ENCODE data around the gene FAM217B. TPM values are rescaled to one million over a fixed set of nuclear protein-coding genes. Genes with fewer than 3 reads are reported as not detected.

The FAM217B gene
- total and polyA plus RNA-seq, 7 donors, result 1.9 to 29.2 (median 6.5) TPM

DNA sequence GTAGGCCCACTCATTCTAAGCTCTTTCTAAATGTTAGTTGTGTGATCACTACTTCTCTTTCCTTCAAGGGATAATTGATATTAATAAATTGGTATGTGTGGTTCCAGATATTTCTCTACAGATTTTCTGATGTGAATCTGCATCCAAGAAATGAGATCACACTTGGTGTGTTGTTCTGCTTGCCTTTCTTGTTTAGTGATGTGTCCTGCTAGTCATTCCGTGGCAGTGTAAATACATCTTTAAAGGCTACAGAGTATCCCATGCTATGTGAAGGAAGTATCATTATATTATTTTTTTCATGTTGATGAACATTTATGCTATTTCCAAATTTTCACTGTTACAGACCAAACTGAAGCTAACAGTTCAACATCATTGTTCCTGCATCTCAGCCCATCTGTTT lies 31.2 kb downstream of the FAM217B start:
- H3K9me3 ChIP-seq, result no peaks in the 10 kb centered on the region
- DNase-seq (no peak), ATAC-seq (no peak)
- no peaks in the 10 kb centered on the region for H3K4me1 ChIP-seq
- TF ChIP-seq, protein P1, sequence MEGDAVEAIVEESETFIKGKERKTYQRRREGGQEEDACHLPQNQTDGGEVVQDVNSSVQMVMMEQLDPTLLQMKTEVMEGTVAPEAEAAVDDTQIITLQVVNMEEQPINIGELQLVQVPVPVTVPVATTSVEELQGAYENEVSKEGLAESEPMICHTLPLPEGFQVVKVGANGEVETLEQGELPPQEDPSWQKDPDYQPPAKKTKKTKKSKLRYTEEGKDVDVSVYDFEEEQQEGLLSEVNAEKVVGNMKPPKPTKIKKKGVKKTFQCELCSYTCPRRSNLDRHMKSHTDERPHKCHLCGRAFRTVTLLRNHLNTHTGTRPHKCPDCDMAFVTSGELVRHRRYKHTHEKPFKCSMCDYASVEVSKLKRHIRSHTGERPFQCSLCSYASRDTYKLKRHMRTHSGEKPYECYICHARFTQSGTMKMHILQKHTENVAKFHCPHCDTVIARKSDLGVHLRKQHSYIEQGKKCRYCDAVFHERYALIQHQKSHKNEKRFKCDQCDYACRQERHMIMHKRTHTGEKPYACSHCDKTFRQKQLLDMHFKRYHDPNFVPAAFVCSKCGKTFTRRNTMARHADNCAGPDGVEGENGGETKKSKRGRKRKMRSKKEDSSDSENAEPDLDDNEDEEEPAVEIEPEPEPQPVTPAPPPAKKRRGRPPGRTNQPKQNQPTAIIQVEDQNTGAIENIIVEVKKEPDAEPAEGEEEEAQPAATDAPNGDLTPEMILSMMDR (IDR thresholded peaks at IDR 0.05), result no peak
- no peaks in the 10 kb centered on the region for H3K36me3 ChIP-seq (ENCODE audit: insufficient read depth in 1 of 2, low read depth in 1 of 2)
- intact Hi-C loops (cut with DNase I), result no loop called here
- WGBS, 3 donors, result 83 to 91% (median 90%) methylated on average over 1 of the region's 1 CpG
- no peak overlapping the region for H3K27ac ChIP-seq
- H3K4me3 ChIP-seq, result no peak overlapping the region
- no peaks in the 10 kb centered on the region for H3K27me3 ChIP-seq (ENCODE audit: insufficient read depth in 3 of 3, low read length in 2 of 3)

DNA sequence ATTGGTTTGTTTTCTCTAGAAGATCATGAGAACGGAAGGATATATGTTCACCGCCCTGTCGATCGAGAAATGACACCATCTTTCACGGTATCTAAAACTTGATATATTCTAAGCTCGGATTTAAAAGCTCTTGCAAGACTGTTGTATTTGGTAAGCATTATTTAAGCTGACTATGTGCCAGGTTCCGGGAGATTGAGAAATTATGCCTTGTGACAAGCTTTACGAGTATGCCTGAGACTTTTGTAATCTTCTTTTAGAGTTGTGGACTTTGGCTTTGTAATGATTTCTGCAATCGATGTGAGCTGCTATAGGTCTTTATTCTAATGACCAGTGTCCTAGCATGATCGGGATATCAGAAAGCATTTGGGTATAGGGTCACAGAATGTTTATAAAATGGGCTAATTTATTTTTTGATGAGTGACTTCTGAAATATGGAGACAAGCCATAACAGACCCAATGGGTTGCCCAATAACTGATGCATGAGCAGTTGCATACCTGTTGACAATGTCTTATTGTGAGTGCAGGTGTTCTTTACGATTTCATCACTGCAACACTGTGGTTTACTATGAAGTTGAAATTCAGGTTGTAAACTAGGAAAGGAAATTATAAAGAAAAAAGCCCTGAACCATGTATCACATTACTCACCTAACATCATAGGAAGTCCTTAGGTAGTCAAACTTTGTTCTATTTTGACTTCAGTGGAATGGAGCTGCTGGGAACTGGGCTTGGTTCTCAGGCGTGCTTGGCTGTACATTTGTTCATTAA lies 32.0 kb downstream of the FAM217B start:
- WGBS, 3 donors, result 76 to 87% (median 80%) methylated on average over 12 of the region's 12 CpGs
- ATAC-seq (no peak), DNase-seq (no peak)
- H3K27me3 ChIP-seq (ENCODE audit: insufficient read depth in 3 of 3, low read length in 2 of 3), result no peaks in the 10 kb centered on the region
- TF ChIP-seq, protein P1 (IDR thresholded peaks at IDR 0.05), result no peak
- H3K4me1 ChIP-seq, result no peaks in the 10 kb centered on the region
- H3K4me3 ChIP-seq, result no peak overlapping the region
- no peak overlapping the region for H3K27ac ChIP-seq
- intact Hi-C loops (cut with DNase I), result no loop called here
- no peaks in the 10 kb centered on the region for H3K9me3 ChIP-seq
- no peaks in the 10 kb centered on the region for H3K36me3 ChIP-seq (ENCODE audit: insufficient read depth in 1 of 2, low read depth in 1 of 2)

DNA sequence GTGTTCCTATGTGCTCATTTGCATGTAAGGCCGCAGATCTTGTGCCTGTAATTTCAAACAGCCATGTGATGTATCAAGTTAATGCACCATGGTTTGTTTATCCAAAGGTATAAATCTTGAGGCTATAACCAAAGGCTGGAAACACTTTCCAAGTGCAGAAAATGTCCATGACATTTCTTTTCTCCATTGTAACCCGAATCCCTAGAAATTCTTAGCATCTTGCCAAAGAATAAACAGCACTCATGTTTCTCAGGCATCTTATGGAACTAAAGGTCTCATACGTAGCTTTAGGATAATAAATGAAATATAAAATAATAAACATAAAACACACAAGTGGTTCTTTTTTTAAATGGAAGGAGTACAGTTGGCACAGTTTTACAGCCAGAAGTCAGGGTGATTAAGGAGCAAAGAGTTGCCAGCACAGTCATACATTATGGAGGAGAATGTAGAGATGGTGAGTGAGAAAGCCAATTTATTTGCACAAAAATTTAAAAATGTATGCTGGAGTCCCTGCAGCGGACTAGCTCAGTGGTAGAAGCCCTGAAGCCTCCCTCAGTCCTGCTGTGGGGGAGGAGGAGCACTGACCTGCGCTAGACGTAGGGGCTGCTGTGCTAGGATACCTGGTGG lies 36.1 kb downstream of the FAM217B start:
- H3K9me3 ChIP-seq, result no peaks in the 10 kb centered on the region
- no peaks in the 10 kb centered on the region for H3K4me1 ChIP-seq
- H3K27ac ChIP-seq, result no peak overlapping the region
- TF ChIP-seq, protein P1 (IDR thresholded peaks at IDR 0.05), result no peak
- H3K4me3 ChIP-seq, result no peak overlapping the region
- intact Hi-C loops (cut with DNase I), result no loop called here
- 57 to 58% (median 58%) methylated on average over 6 of the region's 6 CpGs for WGBS, 3 donors
- DNase-seq (no peak), ATAC-seq (no peak)
- H3K27me3 ChIP-seq (ENCODE audit: insufficient read depth in 3 of 3, low read length in 2 of 3), result no peaks in the 10 kb centered on the region
- no peaks in the 10 kb centered on the region for H3K36me3 ChIP-seq (ENCODE audit: insufficient read depth in 1 of 2, low read depth in 1 of 2)

DNA sequence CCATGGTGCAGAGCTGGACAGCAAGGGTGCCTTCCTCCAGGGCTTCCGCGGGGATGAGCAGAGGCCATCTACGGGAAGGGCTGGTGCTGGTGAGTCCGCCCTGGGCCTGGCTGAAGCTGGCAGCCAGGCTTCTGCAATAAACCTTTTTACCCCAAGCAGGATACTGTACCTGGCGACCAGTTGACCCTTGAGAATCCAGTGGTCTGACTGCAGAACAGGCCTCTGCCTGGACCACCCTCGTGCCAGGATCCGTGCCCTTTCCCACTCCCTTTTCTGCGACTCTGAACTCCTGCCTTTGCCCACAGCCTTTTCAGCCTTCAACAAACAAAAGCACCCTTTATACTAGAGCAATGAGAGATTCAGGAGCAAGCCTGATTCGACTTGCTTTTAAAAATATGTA lies 36.9 kb downstream of the FAM217B start:
- H3K27ac ChIP-seq, result no peak overlapping the region
- intact Hi-C loops (cut with DNase I), result no loop called here

More for the DNA sequence above, 36.9 kb downstream of the FAM217B start:
- Histone ChIP-seq H3K4me3 (no peak overlapping the region), H3K27me3 (ENCODE audit: insufficient read depth in 3 of 3, low read length in 2 of 3) (no peaks in the 10 kb centered on the region), H3K4me1 (no peaks in the 10 kb centered on the region), H3K9me3 (no peaks in the 10 kb centered on the region), H3K36me3 (ENCODE audit: insufficient read depth in 1 of 2, low read depth in 1 of 2) (no peaks in the 10 kb centered on the region)
- WGBS, 3 donors, result 95 to 97% (median 96%) methylated on average over 9 of the region's 9 CpGs
- ATAC-seq, result no peak
- DNase-seq, result no peak
- TF ChIP-seq, protein P1 (IDR thresholded peaks at IDR 0.05), result no peak

Data from psoas muscle (tissue), 8 donors.